ENCODE results near the gene ZNF787.
A peak's percentile ranks its signal among the peaks of the same experiment; 100 is the strongest.

ZNF787 gene

DNA sequence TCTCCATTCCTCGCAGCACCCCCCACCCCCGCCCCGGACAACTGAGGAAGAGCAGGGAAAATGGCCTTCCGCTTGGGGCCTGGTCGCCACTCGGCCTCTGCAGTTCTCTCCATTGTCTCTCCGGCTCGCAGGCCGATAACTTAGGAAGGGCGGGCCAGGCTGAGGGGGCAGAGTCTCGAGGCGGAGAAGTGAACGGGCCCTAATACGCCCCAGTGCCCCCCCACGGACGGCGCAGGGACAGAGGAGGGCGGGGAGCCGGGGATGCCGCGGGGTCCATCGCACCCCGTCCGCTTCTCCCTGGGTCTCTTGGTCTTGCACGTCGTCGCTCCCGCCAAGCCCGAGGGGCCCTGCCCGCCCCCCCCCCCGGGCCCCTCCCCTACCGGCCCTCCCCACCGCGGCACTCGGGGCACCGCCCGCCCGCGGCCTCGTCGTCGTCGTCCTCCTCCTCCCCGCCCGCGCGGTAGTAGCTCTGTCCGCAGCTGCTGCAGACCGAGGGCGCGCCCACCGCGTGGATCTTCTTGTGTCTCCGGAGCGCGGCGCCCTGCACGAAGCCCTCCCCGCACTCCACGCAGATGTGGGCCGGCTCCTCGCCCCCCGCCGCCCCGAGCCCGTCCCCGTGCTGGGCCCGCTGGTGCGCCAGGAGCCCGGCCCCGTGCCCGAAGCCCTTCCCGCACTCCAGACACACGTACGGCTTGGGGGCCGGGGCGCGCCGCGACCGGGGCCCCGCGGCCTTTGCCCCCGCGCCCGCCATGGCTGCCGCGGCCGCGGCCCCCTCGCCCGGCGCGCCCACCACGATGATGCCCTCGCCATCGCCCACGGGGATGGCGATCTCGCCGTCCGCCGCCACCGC lies 33.2 kb downstream of the ZNF787 start:
- Histone ChIP-seq H3K9me3 (ENCODE audit: control insufficient read depth, insufficient read depth, low read length) (no peaks in the 10 kb centered on the region), H3K36me3 (ENCODE audit: control insufficient read depth, insufficient read depth, low read length) (peaks cover 13% of the 10 kb centered on the region; the same call in 1 of the 2 replicates), H3K27me3 (ENCODE audit: control insufficient read depth, insufficient read depth, low read length) (no peaks in the 10 kb centered on the region), H3K27ac (ENCODE audit: low read length) (no peak overlapping the region), H3K4me3 (ENCODE audit: low read length) (no peak overlapping the region), H3K4me1 (ENCODE audit: control insufficient read depth, insufficient read depth, low read length) (no peaks in the 10 kb centered on the region; the same call in 1 of the 2 replicates)
- DNase-seq (ENCODE audit: low read depth, low spot score), result no peak
- no CpG with 5 or more reads among the region's 104 CpGs for WGBS (ENCODE audit: insufficient coverage, insufficient read length)

DNA sequence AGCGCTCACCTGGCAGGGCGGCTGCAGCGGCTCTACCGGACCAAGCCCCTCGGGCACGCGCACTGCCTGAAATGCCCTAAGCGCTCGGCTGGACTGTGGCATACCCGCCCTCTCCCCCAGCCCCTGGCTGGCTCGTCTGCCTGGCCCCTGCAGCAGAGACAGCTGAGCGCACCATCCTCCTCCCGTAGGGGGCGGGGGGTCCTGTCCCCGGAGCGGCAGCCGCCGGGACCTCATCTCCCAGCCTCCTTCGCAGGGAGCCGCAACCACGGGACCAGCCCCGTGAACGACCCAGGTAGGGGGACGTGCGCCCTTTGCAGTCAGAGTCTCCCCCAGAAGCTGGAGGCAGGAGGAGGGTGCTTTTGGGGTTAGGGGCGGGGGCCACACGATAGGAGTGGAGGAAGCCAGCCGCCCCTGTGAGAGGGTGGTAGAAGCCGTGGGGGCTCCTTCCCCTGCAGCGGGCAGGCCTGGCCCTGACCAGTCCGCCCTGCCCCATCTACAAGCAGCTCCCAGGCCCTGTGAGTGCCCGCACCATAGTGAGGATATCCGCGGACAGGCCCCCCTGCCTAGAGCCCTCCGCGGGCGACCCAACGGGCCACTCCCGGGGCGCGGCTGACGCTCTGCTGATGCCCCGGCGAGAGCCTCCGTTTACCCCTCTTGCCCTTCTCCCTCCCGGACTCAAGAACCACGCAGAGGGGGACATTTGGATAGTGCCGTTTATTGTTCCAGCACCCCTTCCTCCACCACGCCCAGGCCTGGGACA lies 34.2 kb downstream of the ZNF787 start:
- WGBS (ENCODE audit: insufficient coverage, insufficient read length), result no CpG with 5 or more reads among the region's 49 CpGs

DNA sequence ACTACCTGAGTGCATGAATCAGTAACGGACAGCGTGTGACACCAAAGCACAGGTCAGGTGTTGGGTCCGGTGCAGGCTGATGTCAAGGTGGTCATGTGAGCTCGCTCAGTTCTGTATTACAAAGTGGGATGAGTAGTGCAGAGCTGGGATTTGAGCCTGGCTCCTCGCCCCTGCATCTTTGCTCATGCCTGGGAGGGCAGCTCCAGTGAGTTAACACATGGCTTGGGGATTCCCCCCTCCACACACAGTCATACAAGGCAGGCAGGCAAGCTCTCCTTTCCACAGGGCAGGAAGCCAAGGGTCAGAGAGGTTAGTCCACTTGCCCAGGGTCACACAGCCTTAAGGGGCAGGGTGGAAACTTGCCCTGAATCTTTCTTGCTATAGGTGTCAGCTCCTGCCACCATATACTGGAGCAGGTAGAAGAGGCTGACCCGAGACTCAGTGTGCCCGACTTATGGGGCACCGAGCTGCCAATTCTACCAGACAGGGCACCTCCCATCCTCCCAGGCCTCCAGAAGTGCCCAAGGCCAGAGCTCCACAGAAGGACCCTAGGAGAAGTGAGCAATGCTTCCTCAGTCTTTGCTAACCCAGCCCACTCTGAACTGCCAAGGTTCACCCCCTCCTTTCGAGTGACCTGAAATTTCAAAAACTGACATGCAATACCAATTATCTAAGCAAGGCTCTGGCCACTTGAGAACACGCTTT lies 35.4 kb downstream of the ZNF787 start:
- WGBS (ENCODE audit: insufficient coverage, insufficient read length), result no CpG with 5 or more reads among the region's 10 CpGs
- DNase-seq (ENCODE audit: low read depth, low spot score), result no peak
- H3K27ac ChIP-seq (ENCODE audit: low read length), result no peak overlapping the region

More for the DNA sequence above, 34.2 kb downstream of the ZNF787 start:
- H3K27me3 ChIP-seq (ENCODE audit: control insufficient read depth, insufficient read depth, low read length), result no peaks in the 10 kb centered on the region
- peaks cover 10% of the 10 kb centered on the region; the same call in 1 of the 2 replicates for H3K36me3 ChIP-seq (ENCODE audit: control insufficient read depth, insufficient read depth, low read length)
- no peaks in the 10 kb centered on the region; the same call in 1 of the 2 replicates for H3K4me1 ChIP-seq (ENCODE audit: control insufficient read depth, insufficient read depth, low read length)
- H3K4me3 ChIP-seq (ENCODE audit: low read length), result no peak overlapping the region
- H3K9me3 ChIP-seq (ENCODE audit: control insufficient read depth, insufficient read depth, low read length), result no peaks in the 10 kb centered on the region
- no peak for DNase-seq (ENCODE audit: low read depth, low spot score)
- no peak overlapping the region for H3K27ac ChIP-seq (ENCODE audit: low read length)

DNA sequence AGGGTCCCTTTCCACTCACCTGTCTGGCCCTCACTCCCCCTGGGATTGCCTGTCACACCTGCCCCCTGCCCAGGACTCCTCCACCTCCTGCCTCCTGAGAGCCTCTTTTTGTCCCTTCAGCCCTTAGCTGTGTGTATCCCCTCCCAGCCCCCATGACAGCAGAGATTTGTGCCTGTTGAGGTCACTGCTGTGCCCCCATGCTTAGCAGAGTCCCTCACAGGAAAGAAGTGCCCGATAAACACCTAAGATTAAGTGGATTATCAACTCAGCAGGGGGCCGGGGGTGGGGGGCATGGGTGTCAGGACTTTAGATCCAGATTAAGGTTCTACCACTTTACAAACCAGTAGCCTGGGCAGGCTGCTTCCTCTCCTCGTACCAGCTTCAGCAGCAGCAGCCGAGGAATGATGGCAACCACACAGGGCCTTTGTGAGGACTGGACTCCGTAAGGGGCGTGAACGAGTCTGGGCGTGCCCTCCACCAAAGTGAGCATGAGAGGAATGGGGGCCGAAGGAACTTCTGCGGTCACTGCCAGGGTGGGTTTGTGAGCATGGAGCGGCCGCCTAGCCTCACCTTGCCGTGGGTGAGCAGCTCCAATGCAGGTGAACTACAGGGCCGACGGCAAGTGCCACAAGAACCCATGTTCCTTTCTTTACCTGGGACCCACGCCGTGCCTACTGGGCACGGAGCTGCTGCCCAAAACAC lies 36.1 kb downstream of the ZNF787 start:
- no CpG with 5 or more reads among the region's 18 CpGs for WGBS (ENCODE audit: insufficient coverage, insufficient read length)
- Histone ChIP-seq H3K27me3 (ENCODE audit: control insufficient read depth, insufficient read depth, low read length) (no peaks in the 10 kb centered on the region), H3K4me1 (ENCODE audit: control insufficient read depth, insufficient read depth, low read length) (peaks cover 2% of the 10 kb centered on the region; the same call in 1 of the 2 replicates), H3K27ac (ENCODE audit: low read length) (no peak overlapping the region), H3K9me3 (ENCODE audit: control insufficient read depth, insufficient read depth, low read length) (no peaks in the 10 kb centered on the region), H3K4me3 (ENCODE audit: low read length) (no peak overlapping the region), H3K36me3 (ENCODE audit: control insufficient read depth, insufficient read depth, low read length) (peaks cover 10% of the 10 kb centered on the region; the same call in 1 of the 2 replicates)
- DNase-seq (ENCODE audit: low read depth, low spot score), result no peak

More for the DNA sequence above, 35.4 kb downstream of the ZNF787 start:
- Histone ChIP-seq H3K36me3 (ENCODE audit: control insufficient read depth, insufficient read depth, low read length) (peaks cover 10% of the 10 kb centered on the region; the same call in 1 of the 2 replicates), H3K27me3 (ENCODE audit: control insufficient read depth, insufficient read depth, low read length) (no peaks in the 10 kb centered on the region), H3K9me3 (ENCODE audit: control insufficient read depth, insufficient read depth, low read length) (no peaks in the 10 kb centered on the region), H3K4me3 (ENCODE audit: low read length) (no peak overlapping the region), H3K4me1 (ENCODE audit: control insufficient read depth, insufficient read depth, low read length) (peaks cover 2% of the 10 kb centered on the region; the same call in 1 of the 2 replicates)

DNA sequence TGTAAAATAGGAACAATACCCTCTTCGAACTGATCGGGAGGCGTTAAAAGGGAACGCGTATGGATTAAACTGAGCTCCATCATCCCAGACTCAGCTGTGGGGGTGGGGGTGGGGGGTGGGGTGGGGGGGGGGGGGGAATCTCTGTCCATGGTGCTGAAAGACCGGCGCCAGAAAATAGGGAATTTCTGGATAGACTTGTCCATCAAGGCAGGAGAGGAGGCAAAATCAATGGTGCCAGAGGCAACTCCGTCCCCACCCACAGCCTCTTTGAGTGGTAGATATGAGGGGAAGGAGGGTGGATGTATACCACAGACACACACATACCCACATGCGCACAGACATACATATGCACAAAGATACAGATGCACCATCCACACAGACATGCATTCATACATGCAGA lies 37.4 kb downstream of the ZNF787 start:
- no peak for DNase-seq (ENCODE audit: low read depth, low spot score)
- WGBS (ENCODE audit: insufficient coverage, insufficient read length), result no CpG with 5 or more reads among the region's 9 CpGs
- H3K9me3 ChIP-seq (ENCODE audit: control insufficient read depth, insufficient read depth, low read length), result no peaks in the 10 kb centered on the region
- peaks cover 6% of the 10 kb centered on the region; the same call in 1 of the 2 replicates for H3K36me3 ChIP-seq (ENCODE audit: control insufficient read depth, insufficient read depth, low read length)
- H3K4me3 ChIP-seq (ENCODE audit: low read length), result no peak overlapping the region
- no peak overlapping the region for H3K27ac ChIP-seq (ENCODE audit: low read length)
- H3K4me1 ChIP-seq (ENCODE audit: control insufficient read depth, insufficient read depth, low read length), result peaks cover 2% of the 10 kb centered on the region; the same call in 1 of the 2 replicates
- H3K27me3 ChIP-seq (ENCODE audit: control insufficient read depth, insufficient read depth, low read length), result no peaks in the 10 kb centered on the region

DNA sequence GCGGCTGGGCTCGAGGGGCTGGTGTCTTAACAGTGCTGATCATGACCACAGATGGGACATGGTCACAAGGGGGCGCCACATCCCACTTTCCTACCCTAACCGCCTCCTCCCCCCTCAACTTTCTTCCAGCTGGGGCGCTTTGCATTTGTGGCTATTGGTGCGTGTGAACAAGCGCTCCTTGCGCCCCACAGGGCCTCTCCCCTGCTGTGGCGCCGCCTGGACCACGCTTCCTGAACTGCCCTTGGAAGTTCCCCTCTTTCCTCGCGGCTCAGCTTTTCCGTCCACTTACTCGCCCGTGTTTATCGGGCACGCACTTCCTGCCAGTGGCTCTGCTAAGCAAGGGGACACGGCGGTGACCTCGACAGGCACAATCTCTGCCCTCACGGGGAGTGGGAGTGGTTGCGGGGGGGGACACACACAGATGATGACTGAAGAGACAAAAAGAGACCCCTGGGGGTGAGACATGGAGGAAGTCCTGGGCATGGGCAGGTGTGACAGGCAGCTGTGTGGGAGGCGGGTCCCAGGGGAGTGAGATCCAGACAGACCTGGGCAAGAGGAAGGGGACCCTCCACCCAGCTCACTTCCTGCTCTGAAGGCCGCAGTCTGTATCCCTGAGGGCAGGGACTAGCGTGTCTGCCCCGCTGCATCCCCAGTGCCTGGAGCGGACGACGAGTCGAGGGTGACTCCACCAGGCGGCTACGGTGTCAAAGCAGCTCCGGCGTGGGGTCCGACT lies 40.3 kb downstream of the ZNF787 start:
- Histone ChIP-seq H3K4me3 (ENCODE audit: low read length) (peak overlapping the region; percentile 57; the same call in 1 of the 2 replicates), H3K27ac (ENCODE audit: low read length) (no peak overlapping the region)
- no CpG with 5 or more reads among the region's 36 CpGs for WGBS (ENCODE audit: insufficient coverage, insufficient read length)

DNA sequence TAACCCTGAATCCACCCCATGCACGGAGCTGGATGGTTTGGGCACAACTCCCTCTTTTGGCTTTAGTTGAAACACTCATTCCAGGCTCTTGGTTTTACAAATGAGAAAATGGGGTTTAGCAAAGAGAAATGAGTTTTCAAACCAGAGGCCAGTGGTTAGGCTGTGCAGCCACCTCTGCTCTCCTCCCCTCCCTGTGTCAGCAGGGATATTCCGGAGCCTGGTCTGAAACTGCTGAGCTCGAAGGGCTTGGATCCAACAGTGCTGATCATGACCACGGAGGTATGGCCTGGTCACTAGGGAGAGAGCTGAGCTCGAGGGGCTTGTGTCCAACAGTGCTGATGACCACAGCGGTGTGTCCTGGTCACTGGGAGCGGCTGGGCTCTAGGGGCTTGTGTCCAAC lies 41.5 kb downstream of the ZNF787 start:
- Histone ChIP-seq H3K27me3 (ENCODE audit: control insufficient read depth, insufficient read depth, low read length) (no peaks in the 10 kb centered on the region; the same call in 1 of the 2 replicates), H3K9me3 (ENCODE audit: control insufficient read depth, insufficient read depth, low read length) (no peaks in the 10 kb centered on the region), H3K36me3 (ENCODE audit: control insufficient read depth, insufficient read depth, low read length) (no peaks in the 10 kb centered on the region), H3K4me3 (ENCODE audit: low read length) (no peak overlapping the region), H3K4me1 (ENCODE audit: control insufficient read depth, insufficient read depth, low read length) (peaks cover 2% of the 10 kb centered on the region; the same call in 1 of the 2 replicates), H3K27ac (ENCODE audit: low read length) (no peak overlapping the region)
- WGBS (ENCODE audit: insufficient coverage, insufficient read length), result no CpG with 5 or more reads among the region's 7 CpGs
- no peak for DNase-seq (ENCODE audit: low read depth, low spot score)

More for the DNA sequence above, 40.3 kb downstream of the ZNF787 start:
- peak; percentile 70 for DNase-seq (ENCODE audit: low read depth, low spot score)
- H3K4me1 ChIP-seq (ENCODE audit: control insufficient read depth, insufficient read depth, low read length), result peaks cover 2% of the 10 kb centered on the region; the same call in 1 of the 2 replicates
- no peaks in the 10 kb centered on the region for H3K27me3 ChIP-seq (ENCODE audit: control insufficient read depth, insufficient read depth, low read length)
- no peaks in the 10 kb centered on the region for H3K9me3 ChIP-seq (ENCODE audit: control insufficient read depth, insufficient read depth, low read length)
- no peaks in the 10 kb centered on the region for H3K36me3 ChIP-seq (ENCODE audit: control insufficient read depth, insufficient read depth, low read length)

DNA sequence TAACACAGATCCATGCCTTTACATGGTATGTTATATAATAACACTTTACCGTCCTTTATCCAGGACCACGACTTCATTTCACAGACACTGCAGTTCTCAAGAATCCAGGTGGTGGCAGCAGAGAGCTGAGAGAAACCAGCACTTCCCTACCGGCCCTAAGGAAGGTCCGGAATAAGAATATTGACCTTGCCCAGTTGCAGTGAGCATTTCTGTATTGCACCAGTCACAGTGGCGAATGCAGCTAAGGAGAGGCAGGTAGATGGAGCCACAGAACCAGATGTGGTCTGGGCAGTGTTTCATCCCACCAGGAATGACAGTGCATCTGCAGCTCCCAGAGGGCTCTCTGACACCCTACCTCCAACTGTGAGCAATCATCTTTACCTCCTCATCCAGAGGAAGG lies 44.6 kb downstream of the ZNF787 start:
- WGBS (ENCODE audit: insufficient coverage, insufficient read length), result no CpG with 5 or more reads among the region's 5 CpGs
- H3K9me3 ChIP-seq (ENCODE audit: control insufficient read depth, insufficient read depth, low read length), result no peaks in the 10 kb centered on the region
- H3K27ac ChIP-seq (ENCODE audit: low read length), result no peak overlapping the region
- H3K4me1 ChIP-seq (ENCODE audit: control insufficient read depth, insufficient read depth, low read length), result peaks cover 2% of the 10 kb centered on the region; the same call in 1 of the 2 replicates
- H3K36me3 ChIP-seq (ENCODE audit: control insufficient read depth, insufficient read depth, low read length), result no peaks in the 10 kb centered on the region
- no peak for DNase-seq (ENCODE audit: low read depth, low spot score)
- no peak overlapping the region for H3K4me3 ChIP-seq (ENCODE audit: low read length)
- no peaks in the 10 kb centered on the region; the same call in 1 of the 2 replicates for H3K27me3 ChIP-seq (ENCODE audit: control insufficient read depth, insufficient read depth, low read length)

DNA sequence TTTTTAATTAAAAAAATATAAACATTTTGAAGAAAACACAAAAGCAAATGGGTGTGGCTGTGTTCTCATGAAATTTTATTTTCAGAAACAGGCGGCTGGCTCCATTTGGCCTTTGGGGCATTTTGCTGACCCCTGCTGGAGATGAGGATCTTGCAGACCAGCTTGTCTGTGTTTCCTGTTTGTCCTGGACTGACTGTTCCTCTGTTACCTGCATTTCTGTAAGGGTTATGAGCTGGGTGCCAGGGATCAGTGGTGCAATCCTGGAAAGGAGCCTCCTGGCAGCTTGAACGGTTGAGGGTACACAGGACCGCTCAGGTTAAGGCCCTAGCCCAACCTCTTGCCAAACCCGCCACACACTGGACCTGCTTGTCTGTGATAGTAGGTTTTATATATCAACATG lies 49.9 kb downstream of the ZNF787 start:
- WGBS (ENCODE audit: insufficient coverage, insufficient read length), result no CpG with 5 or more reads among the region's 4 CpGs
- Histone ChIP-seq H3K9me3 (ENCODE audit: control insufficient read depth, insufficient read depth, low read length) (no peaks in the 10 kb centered on the region), H3K27ac (ENCODE audit: low read length) (no peak overlapping the region), H3K4me3 (ENCODE audit: low read length) (no peak overlapping the region), H3K4me1 (ENCODE audit: control insufficient read depth, insufficient read depth, low read length) (no peaks in the 10 kb centered on the region), H3K36me3 (ENCODE audit: control insufficient read depth, insufficient read depth, low read length) (no peaks in the 10 kb centered on the region), H3K27me3 (ENCODE audit: control insufficient read depth, insufficient read depth, low read length) (no peaks in the 10 kb centered on the region; the same call in 1 of the 2 replicates)
- no peak for DNase-seq (ENCODE audit: low read depth, low spot score)
